ENCODE results near the gene RBFOX1.

Gene RBFOX1

GRCh38 chr16:7339700-7340099 is 7.1 kb downstream of the RBFOX1 start:
- no peak overlapping the region for H3K4me3 ChIP-seq (replicated peaks; ENCODE audit: low read depth, low read length)
- no peak for TF ChIP-seq CTCF (IDR thresholded peaks at IDR 0.05; ENCODE audit: low read length, missing control alignments)
- DNase-seq (ENCODE audit: low read depth) = no peak

- no peak for DNase-seq (ENCODE audit: low read depth)
- no peak overlapping the region for H3K4me3 ChIP-seq (replicated peaks; ENCODE audit: low read depth, low read length)
- no peak for TF ChIP-seq CTCF (IDR thresholded peaks at IDR 0.05; ENCODE audit: low read length, missing control alignments)
Observed at GRCh38 chr16:7340938-7341337, 8.3 kb downstream of the RBFOX1 start.

- no peak for TF ChIP-seq CTCF (IDR thresholded peaks at IDR 0.05; ENCODE audit: low read length, missing control alignments)
- DNase-seq (ENCODE audit: low read depth) = no peak
- H3K4me3 ChIP-seq (replicated peaks; ENCODE audit: low read depth, low read length) = no peak overlapping the region
Observed at GRCh38 chr16:7342598-7342997, 10.0 kb downstream of the RBFOX1 start.

- TF ChIP-seq CTCF (IDR thresholded peaks at IDR 0.05; ENCODE audit: low read length, missing control alignments) = no peak
- no peak overlapping the region for H3K4me3 ChIP-seq (replicated peaks; ENCODE audit: low read depth, low read length)
- no peak for DNase-seq (ENCODE audit: low read depth)
Observed at GRCh38 chr16:7343243-7343642, 10.6 kb downstream of the RBFOX1 start.

- DNase-seq (ENCODE audit: low read depth) = no peak
- TF ChIP-seq CTCF (IDR thresholded peaks at IDR 0.05; ENCODE audit: low read length, missing control alignments) = no peak
- no peak overlapping the region for H3K4me3 ChIP-seq (replicated peaks; ENCODE audit: low read depth, low read length)
Observed at GRCh38 chr16:7344830-7345780, 12.5 kb downstream of the RBFOX1 start.

- no peak for TF ChIP-seq CTCF (IDR thresholded peaks at IDR 0.05; ENCODE audit: low read length, missing control alignments)
- H3K4me3 ChIP-seq (replicated peaks; ENCODE audit: low read depth, low read length) = no peak overlapping the region
- no peak for DNase-seq (ENCODE audit: low read depth)
Observed at GRCh38 chr16:7350806-7351205, 18.2 kb downstream of the RBFOX1 start.

Data from fibroblast of pulmonary artery (primary cell).